GM10266 (cell line): ENCODE results near the gene NGLY1.

Source experiments
- DNase-seq: peaks from one replicate; pipeline ENCODE4 v3.0.0; 2012; ENCODE audit errors: extremely low spot score
- TF ChIP-seq, protein P1 (sequence below): IDR thresholded peaks from 2 replicates; pipeline ENCODE4 v1.5.1; 2012; ENCODE audit warnings: mild to moderate bottlenecking, low read depth; ENCODE audit not compliant: control insufficient read depth, insufficient read depth; ENCODE audit errors: missing control alignments

Gene NGLY1

DNA sequence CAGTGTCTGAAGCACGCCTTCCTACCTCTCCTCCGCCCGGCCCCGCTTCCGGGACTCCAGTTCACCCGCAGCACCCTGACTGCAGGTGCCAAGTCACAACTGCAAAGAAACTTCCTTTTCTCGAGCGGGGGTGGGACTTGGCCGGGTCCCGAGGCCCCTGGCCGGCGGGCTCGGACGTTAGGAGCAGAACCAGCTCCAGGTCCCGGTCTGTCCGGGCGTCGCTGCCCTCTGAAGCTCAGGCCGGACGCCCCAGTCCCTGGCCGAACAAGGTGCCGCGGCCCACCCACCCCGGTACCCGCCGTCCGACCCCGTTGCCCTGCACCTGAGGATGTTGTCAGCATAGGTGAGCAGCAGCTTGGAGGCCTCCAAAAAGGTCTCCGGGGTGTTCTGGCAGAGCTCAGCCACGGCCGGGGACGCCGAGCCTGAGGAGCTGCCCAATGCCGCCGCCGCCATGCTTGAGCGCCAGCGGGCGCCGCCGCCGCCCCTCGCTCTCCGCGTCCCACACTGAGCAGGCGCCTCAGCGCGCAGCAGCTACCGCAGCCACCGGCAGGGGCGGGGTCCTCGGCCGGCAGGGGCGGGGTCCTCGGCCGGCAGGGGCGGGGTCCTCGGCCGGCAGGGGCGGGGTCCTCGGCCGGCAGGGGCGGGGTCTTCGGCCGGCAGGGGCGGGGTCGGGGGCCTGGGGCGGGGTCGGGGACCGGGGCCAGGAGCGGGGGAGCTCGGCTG is at the start of gene NGLY1:
NGLY1 (minus strand) TSS at position 506 of the 723 bp plus-strand sequence; CDS start at position 453, 53 bp downstream.
- TF ChIP-seq, protein P1, sequence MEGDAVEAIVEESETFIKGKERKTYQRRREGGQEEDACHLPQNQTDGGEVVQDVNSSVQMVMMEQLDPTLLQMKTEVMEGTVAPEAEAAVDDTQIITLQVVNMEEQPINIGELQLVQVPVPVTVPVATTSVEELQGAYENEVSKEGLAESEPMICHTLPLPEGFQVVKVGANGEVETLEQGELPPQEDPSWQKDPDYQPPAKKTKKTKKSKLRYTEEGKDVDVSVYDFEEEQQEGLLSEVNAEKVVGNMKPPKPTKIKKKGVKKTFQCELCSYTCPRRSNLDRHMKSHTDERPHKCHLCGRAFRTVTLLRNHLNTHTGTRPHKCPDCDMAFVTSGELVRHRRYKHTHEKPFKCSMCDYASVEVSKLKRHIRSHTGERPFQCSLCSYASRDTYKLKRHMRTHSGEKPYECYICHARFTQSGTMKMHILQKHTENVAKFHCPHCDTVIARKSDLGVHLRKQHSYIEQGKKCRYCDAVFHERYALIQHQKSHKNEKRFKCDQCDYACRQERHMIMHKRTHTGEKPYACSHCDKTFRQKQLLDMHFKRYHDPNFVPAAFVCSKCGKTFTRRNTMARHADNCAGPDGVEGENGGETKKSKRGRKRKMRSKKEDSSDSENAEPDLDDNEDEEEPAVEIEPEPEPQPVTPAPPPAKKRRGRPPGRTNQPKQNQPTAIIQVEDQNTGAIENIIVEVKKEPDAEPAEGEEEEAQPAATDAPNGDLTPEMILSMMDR = peak; percentile 12
- DNase-seq = peak; percentile 89

- TF ChIP-seq, protein P1 = peak; percentile 25
- DNase-seq = no peak
These were observed 48.3 kb upstream of the NGLY1 start for GRCh38 chr3:25831578-25831977.

DNA sequence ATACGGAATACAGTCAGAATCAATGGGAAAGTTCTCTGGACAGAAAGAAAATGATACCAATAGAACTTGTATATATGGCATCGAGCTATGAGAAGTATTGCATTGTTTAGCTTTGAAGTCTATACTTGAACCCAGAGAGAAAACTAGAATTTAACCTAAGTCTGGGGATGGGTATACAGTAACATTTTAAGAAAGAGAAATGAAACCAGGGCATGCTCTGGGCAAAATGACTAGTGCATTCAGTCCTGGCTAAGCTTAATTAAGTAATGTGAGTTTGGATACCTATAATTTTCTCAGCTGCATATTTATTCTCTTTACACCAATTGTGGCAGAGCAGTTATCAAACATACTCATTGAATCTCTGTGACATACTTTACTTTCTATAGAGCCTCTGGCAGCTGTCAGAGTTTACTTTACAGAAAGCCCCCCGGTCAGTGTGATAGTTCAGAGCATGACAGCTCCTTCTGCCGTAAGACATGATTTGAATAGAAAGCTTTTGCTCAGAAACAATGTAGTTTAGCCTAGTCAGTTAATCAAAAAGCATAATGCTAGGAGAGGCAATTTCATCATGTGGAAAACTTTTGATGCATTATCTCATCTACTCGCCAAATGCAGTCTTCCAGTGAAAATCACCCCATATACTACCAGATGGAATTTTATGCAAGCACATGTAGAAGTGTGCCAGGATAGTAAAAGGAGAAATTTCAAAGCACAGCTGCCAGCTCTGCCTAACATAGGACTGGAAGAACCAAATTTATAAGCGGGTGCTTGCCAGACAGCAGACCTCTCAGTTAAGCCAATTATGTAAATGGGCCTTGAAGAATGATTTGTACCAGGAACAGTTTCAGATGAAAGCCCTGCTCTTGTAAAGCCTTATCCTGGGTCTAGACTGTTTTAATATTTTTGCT is 47.4 kb upstream of the NGLY1 start:
- TF ChIP-seq, protein P1 = no peak
- DNase-seq = no peak

GRCh38 chr3:25826510-25826909 is 43.3 kb upstream of the NGLY1 start:
- TF ChIP-seq, protein P1 = no peak

DNA sequence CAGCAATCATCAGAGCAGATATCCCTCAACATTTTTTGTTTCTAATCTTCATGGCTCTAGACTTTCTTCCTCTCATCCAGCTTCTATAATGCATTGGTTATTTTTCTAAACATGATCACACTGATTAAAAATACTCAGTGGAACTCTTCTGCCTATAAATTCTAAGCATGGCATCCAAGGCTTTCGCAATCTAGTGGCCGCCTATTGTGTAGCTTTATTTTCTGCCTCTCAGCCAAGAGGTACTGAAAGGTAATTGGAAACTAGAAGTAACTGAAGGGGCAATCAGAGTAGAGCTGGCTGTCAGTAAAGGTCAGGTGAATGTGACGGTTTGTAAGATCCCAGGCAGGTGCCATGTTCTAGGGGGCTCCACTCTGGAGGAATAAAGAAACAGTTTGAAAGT is 40.1 kb upstream of the NGLY1 start:
- TF ChIP-seq, protein P1 = no peak
- no peak for DNase-seq

More at GRCh38 chr3:25826510-25826909, 43.3 kb upstream of the NGLY1 start:
- DNase-seq = no peak

DNA sequence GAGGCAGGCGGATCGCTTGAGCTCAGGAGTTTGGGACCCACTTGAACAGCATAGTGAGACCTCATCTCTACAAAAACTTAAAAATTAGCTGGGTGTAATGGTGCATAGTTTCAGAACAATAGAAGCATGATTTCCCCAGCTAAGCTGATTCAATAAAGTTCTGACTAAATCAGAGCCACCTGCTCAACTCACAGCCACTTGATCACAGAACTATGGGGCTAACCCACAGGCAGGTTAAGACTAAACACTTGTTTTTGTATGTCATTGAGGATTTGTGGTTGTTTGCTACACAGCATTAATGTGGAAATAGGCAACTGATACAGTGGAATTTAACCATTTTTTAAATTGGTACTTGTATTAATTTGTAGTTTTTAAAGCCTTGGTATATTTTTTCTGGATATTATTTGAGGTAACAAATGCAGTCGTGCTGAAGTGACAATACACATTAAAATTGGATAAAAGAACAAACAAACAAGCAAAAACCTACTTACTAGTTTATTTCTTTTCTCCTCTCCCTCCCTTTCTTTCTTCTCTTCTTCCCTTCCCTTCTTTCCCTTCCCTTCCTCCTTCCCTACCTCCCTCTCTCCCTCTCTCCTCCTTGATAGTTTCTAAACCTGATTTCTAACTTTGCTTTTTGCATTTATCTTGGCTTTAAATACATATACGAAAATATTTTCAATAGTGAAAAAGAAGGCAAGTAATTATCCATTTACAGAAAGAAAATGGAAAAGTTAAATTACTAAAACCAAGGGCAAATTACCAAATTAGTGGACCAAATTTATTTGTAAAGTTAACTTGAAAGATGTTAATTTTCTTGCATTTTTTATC is 38.7 kb upstream of the NGLY1 start:
- TF ChIP-seq, protein P1 = no peak
- no peak for DNase-seq
